Effector memory CD4-positive, alpha-beta T cell (primary cell): ENCODE measurements around the gene PPP1R13L.

Experiments used
- DNase-seq, 3 donors: peaks; one replicate each; pipeline ENCODE4 v3.0.0-alpha.2; 2020
- H3K27ac ChIP-seq: 2 replicates; pipeline ENCODE4 v1.7.0; 2013; ENCODE audit warnings: mild to moderate bottlenecking, low read length, moderate library complexity; ENCODE audit not compliant: insufficient read depth, poor library complexity, severe bottlenecking
- H3K27me3 ChIP-seq: replicated peaks from 2 replicates; pipeline ENCODE4 v1.7.0; 2013; ENCODE audit warnings: mild to moderate bottlenecking, low read length; ENCODE audit not compliant: insufficient read depth, control insufficient read depth, poor library complexity, severe bottlenecking
- H3K36me3 ChIP-seq: 2 replicates; pipeline ENCODE4 v1.7.0; 2013; ENCODE audit warnings: mild to moderate bottlenecking, low read length, moderate library complexity; ENCODE audit not compliant: control insufficient read depth, insufficient read depth
- H3K4me1 ChIP-seq: 2 replicates; pipeline ENCODE4 v1.7.0; 2013; ENCODE audit warnings: low read length, mild to moderate bottlenecking; ENCODE audit not compliant: control insufficient read depth, insufficient read depth, poor library complexity, severe bottlenecking
- H3K4me3 ChIP-seq: 2 replicates; pipeline ENCODE4 v1.7.0; 2013; ENCODE audit warnings: low read length, low read depth, mild to moderate bottlenecking; ENCODE audit not compliant: insufficient read depth, poor library complexity, severe bottlenecking
- H3K9me3 ChIP-seq: 2 replicates; pipeline ENCODE4 v1.7.0; 2013; ENCODE audit warnings: mild to moderate bottlenecking, low read length, moderate library complexity; ENCODE audit not compliant: control insufficient read depth

PPP1R13L gene

DNA sequence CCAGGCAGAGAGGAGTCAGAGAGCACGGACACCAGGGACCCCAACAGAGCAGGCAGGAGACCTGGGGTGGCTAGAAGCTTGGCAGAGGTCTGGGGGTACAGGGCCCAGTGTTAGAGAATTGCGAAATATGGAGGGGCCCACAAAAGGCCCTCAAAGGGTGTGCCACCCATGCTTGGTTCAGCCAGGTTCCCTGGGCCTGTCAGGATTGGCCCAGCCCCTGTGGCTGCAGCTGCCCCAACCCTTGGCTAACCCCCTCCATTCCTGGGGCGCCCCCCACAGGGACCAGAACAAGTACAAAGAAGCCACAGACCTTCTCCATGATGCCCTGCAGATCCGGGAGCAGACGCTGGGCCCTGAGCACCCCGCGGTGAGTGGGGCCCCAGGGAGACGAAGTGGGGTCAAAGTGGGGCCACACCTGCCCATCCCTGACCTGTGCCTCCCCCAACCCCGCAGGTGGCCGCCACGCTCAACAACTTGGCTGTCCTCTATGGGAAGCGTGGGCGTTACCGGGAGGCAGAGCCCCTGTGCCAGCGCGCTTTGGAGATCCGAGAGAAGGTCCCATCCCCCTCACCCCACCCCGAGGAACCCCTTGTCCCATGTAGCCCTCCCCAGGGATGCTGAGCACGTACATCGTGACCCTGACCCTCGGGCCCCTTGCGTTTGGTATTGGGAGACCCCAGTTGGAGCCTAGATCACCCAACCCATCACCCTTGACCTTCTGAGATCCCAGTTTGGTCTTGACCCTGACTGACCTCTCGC is 56.3 kb downstream of the PPP1R13L start:
- DNase-seq, result no peak
- H3K4me1 ChIP-seq, result no peaks in the 10 kb centered on the region

DNA sequence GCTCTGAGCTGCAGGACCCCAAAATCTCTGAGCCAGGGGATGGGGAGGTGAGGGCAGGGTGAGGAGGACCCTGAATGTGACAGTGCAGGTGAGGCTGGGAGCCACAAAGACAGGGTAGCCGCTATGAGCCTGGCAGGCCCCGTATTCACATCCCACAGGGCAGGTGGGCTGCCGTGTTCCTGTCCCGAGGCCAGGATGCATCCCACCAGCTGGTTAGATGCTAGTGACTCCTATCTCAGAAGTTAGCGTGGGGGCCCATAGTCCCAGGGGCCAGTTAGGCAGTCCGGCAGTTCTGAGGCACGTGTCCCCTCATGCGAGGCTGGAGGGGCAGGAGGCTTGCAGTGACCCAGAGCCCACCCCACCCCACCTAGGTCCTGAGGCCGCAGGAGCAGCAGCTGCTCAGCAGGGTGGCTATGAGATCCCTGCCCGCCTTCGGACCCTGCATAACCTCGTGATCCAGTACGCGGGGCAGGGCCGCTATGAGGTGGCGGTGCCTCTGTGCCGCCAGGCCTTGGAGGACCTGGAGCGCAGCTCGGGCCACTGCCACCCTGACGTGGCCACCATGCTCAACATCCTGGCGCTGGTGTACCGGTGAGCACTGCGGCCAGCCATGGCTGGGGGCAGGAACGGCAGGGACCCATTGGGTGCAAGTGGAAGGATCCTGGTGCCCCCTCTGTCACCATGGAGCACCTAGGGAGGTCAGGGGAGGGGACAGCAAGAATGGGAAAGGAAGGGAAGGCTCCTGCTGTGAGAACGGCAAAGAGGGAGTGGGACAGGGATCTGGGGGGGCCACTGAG is 57.1 kb downstream of the PPP1R13L start:
- Histone ChIP-seq H3K27ac (no peak overlapping the region), H3K27me3 (peaks cover 6% of the 10 kb centered on the region), H3K4me1 (no peaks in the 10 kb centered on the region), H3K4me3 (no peak overlapping the region), H3K9me3 (no peaks in the 10 kb centered on the region), H3K36me3 (peaks cover 4% of the 10 kb centered on the region)
- DNase-seq, result no peak

More for the DNA sequence above, 56.3 kb downstream of the PPP1R13L start:
- H3K4me3 ChIP-seq, result no peak overlapping the region
- H3K27ac ChIP-seq, result no peak overlapping the region
- H3K27me3 ChIP-seq, result peaks cover 6% of the 10 kb centered on the region
- H3K36me3 ChIP-seq, result peaks cover 4% of the 10 kb centered on the region
- H3K9me3 ChIP-seq, result no peaks in the 10 kb centered on the region

DNA sequence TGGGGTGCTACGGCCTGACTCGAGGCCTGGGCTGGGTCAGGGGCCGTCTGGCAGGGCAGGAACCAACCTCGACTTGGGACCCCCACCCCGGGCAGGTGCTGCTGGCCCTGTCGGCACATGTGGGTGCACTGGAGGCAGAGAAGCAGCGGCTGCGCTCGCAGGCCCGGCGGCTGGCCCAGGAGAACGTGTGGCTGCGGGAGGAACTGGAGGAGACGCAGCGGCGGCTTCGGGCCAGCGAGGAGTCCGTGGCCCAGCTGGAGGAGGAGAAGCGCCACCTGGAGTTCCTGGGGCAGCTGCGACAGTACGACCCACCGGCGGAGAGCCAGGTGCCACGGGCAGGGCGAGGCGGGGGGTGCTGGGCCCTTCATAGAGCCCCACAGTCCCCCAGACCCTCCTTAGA is 58.4 kb downstream of the PPP1R13L start:
- Histone ChIP-seq H3K36me3 (no peaks in the 10 kb centered on the region), H3K4me3 (no peak overlapping the region), H3K27me3 (peaks cover 11% of the 10 kb centered on the region), H3K9me3 (no peaks in the 10 kb centered on the region), H3K27ac (no peak overlapping the region), H3K4me1 (no peaks in the 10 kb centered on the region)
- DNase-seq, result no peak

DNA sequence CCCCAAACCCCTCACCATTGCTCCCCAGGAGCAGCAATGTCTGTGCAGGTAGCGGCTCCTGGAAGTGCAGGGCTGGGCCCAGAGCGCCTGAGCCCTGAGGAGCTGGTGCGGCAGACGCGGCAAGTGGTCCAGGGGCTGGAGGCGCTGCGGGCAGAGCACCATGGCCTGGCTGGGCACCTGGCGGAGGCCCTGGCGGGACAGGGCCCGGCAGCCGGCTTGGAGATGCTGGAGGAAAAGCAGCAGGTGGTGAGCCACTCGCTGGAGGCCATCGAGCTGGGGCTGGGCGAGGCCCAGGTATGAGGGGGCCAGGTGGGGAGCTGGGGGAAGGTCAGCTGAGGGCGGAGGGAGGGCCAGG is 59.4 kb downstream of the PPP1R13L start:
- H3K27ac ChIP-seq, result no peak overlapping the region
- DNase-seq, result no peak
- no peak overlapping the region for H3K4me3 ChIP-seq
- peaks cover 19% of the 10 kb centered on the region for H3K27me3 ChIP-seq
- no peaks in the 10 kb centered on the region for H3K9me3 ChIP-seq
- peaks cover 4% of the 10 kb centered on the region for H3K4me1 ChIP-seq
- no peaks in the 10 kb centered on the region for H3K36me3 ChIP-seq

DNA sequence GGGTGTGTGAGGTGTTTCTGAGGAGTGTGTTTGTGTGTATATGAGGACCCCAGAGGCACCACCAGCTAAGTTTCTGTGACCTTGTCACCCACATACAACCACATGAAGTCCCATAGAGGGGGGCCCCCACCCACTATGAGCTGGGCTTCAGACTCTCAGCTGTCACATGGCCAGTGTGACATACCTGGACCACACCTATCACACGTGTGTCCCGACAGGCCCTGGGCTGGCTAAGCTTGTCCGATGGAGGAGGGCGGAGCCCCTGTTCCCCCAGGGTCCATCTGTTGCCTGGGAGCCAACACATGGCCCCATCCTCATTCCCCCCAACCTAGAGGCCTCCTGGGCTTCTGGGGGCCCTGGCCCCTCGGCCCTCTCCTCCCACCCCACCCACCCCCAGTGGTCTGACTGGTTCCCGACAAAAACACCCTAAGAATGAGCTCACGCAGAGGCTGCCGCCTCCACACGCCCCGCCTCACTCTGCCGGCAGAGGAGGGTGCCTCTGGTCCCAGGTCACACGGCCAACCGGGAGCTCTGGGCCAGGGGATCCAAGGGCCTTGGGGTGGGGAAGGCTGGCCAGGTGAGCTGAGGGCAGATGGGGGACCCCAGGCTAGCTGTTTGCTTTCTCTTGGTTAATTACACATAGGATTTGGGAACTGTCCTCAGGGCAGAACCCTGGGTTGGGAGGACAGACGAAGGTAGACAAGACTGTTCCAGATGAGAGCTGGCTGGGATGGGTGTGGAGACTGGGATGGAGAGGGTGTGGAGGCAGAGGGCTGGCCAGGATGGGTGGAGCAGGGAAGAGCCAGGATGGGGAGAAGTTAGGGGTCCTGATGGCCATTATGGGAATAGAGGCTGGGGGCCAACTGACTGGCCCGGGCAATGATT is 60.0 kb downstream of the PPP1R13L start:
- H3K27me3 ChIP-seq, result peaks cover 24% of the 10 kb centered on the region
- no peak overlapping the region for H3K4me3 ChIP-seq
- no peaks in the 10 kb centered on the region for H3K36me3 ChIP-seq
- H3K4me1 ChIP-seq, result peaks cover 7% of the 10 kb centered on the region
- no peaks in the 10 kb centered on the region for H3K9me3 ChIP-seq
- no peak overlapping the region for H3K27ac ChIP-seq
- no peak for DNase-seq

DNA sequence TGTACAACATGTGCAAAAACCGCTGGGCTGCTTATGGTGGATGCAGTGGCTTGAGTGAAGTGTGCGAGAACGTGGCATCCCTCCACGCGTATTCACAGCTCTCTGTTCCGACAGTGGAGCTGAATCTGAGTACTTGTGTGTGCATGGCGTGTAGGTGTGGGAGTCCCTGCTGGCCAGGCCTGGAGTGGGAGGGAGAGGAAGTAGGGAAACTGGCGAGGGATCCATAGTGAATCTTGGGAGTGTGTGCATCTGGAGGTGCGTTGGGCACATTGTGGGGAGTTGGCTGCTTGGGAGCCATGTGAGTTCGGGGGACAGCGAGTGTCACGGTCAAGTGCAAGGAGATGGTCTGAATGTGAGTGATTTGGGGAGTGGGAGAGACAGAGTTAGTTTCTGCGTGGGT is 62.0 kb downstream of the PPP1R13L start:
- Histone ChIP-seq H3K36me3 (no peaks in the 10 kb centered on the region), H3K27me3 (peaks cover 24% of the 10 kb centered on the region), H3K4me3 (no peak overlapping the region), H3K4me1 (peaks cover 7% of the 10 kb centered on the region), H3K9me3 (no peaks in the 10 kb centered on the region), H3K27ac (no peak overlapping the region)
- no peak for DNase-seq

DNA sequence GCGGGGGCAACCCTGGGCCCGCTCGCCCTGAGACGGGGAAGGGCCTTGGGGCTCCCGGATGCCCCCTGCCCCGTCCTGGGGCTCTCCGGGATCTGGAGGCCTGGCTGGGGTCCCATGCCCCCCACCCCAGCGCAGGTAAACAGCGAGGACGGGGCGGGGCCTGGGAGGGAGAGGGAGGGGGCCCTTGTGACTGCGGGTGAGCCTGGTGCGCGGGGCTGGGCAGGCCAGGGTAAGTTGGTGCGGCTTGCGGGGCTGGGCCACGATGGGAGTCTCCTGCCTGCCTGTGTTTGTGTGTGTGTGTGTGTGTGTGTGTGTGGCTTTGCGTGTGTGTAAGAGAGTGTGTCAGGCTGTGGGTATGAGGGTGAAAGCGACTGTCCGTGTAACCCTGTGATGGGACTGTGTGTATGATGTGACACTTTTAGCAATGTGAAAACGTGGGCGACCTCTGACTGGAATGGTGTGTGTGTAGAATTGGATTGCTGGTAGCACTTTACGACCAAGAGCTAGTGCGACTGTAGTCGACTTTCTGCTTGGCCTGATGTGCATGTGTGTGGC is 63.9 kb downstream of the PPP1R13L start:
- no peak for DNase-seq
- no peak overlapping the region for H3K27ac ChIP-seq
- no peak overlapping the region for H3K4me3 ChIP-seq
- no peaks in the 10 kb centered on the region for H3K36me3 ChIP-seq
- H3K9me3 ChIP-seq, result no peaks in the 10 kb centered on the region
- H3K27me3 ChIP-seq, result peaks cover 18% of the 10 kb centered on the region
- H3K4me1 ChIP-seq, result peaks cover 7% of the 10 kb centered on the region

DNA sequence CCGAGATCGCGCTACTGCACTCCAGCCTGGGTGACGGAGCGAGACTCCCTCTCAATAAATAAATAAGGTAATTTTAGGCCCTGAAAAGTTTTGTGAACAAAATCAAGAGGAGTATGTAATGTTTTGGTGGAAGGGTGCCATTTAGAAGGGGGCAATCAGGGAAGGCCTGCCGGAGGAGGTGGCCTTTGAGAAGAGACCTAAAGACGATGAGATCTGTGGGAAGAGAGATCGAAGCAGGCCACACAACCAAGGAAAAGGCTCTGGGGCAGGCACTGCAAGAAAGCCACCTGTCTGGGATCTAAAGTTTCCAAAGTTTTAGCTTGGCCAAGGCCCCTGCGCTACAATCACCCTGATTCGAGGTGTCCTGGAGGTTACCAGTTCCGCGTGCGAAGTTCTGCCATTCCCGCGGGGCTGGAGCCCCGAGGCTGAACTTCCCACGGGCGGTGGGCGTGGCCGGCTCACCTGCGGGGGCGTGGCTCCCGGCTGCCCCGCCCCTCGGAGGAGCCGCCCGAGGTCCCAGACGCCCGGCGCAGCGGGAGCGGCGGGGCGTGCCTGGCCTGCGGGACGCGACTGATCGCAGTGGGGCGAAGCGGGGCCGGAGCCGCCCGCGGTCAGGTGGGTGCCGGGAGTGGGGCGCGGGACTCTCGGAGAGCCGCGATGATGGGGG is 64.5 kb downstream of the PPP1R13L start, which contains the start of gene KLC3:
Gene KLC3, plus strand, starts transcription at position 519 of the 667 bp plus-strand sequence. CDS start 4,792 bp downstream, outside the sequence.
- Histone ChIP-seq H3K27me3 (peaks cover 18% of the 10 kb centered on the region), H3K9me3 (no peaks in the 10 kb centered on the region), H3K36me3 (no peaks in the 10 kb centered on the region), H3K27ac (no peak within 1 kb of the TSS), H3K4me3 (no peak within 1 kb of the TSS), H3K4me1 (peaks cover 7% of the 10 kb centered on the region)
- DNase-seq, result peak; percentile 11 to 34 (median 25)

DNA sequence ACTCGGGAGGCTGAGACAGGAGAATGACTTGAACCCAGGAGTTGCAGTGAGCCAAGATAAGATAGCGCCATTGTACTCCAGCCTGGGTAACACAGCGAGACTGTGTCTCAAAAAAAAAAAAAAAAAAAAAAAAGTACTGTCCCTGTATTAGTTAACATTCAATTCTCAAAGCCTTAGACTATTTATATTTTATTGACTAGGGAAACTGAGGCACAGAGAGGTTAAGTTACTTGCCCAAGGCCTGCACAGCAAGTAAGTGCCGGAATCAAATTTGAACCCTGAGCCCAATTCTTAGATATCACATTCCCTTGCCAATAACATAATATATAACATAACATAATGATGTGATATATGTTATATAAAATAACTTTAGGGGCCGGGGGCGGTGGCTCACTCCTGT is 65.2 kb downstream of the PPP1R13L start:
- no peaks in the 10 kb centered on the region for H3K36me3 ChIP-seq
- H3K4me3 ChIP-seq, result no peak overlapping the region
- no peak for DNase-seq
- no peak overlapping the region for H3K27ac ChIP-seq
- peaks cover 18% of the 10 kb centered on the region for H3K27me3 ChIP-seq
- H3K9me3 ChIP-seq, result no peaks in the 10 kb centered on the region
- H3K4me1 ChIP-seq, result peaks cover 7% of the 10 kb centered on the region
